ENCODE results near the gene ACOX1.

ACOX1 gene

GRCh38 chr17:75978938-75979704, at the start of gene ACOX1, which contains the start of gene TEN1:
Gene ACOX1, minus strand, starts transcription at chr17:75979166. Its CDS starts 93 bp downstream, at chr17:75979073.
Gene TEN1, plus strand, starts transcription at chr17:75979240. Its CDS starts 6,953 bp downstream, at chr17:75986193.
- peak within 1 kb of the TSS; percentile 86 for H3K4me3 ChIP-seq (ENCODE audit: low read depth, low read length)
- peak; percentile 87 for DNase-seq (ENCODE audit: low read depth)

- DNase-seq (ENCODE audit: low read depth) = no peak
- no peak within 1 kb of the TSS for H3K4me3 ChIP-seq (ENCODE audit: low read depth, low read length)
These were observed 48.3 kb upstream of the ACOX1 start, which contains the start of gene EVPL for GRCh38 chr17:76027159-76027839. Gene EVPL, minus strand, starts transcription at chr17:76027306. Its CDS starts 108 bp downstream, at chr17:76027198.

GRCh38 chr17:76026714-76027158, 47.8 kb upstream of the ACOX1 start:
- no peak for DNase-seq (ENCODE audit: low read depth)
- H3K4me3 ChIP-seq (ENCODE audit: low read depth, low read length) = no peak overlapping the region

GRCh38 chr17:76025294-76025693, 46.3 kb upstream of the ACOX1 start:
- no peak overlapping the region for H3K4me3 ChIP-seq (ENCODE audit: low read depth, low read length)
- no peak for DNase-seq (ENCODE audit: low read depth)

- DNase-seq (ENCODE audit: low read depth) = no peak
- no peak overlapping the region for H3K4me3 ChIP-seq (ENCODE audit: low read depth, low read length)
These were observed 45.4 kb upstream of the ACOX1 start for GRCh38 chr17:76024353-76024752.

- no peak overlapping the region for H3K4me3 ChIP-seq (ENCODE audit: low read depth, low read length)
- no peak for DNase-seq (ENCODE audit: low read depth)
These were observed 44.9 kb upstream of the ACOX1 start for GRCh38 chr17:76023900-76024237.

GRCh38 chr17:76022973-76023899, 44.3 kb upstream of the ACOX1 start:
- H3K4me3 ChIP-seq (ENCODE audit: low read depth, low read length) = no peak overlapping the region
- no peak for DNase-seq (ENCODE audit: low read depth)

- DNase-seq (ENCODE audit: low read depth) = no peak
- no peak overlapping the region for H3K4me3 ChIP-seq (ENCODE audit: low read depth, low read length)
These were observed 43.3 kb upstream of the ACOX1 start for GRCh38 chr17:76022285-76022684.

GRCh38 chr17:76019833-76020467, 41.0 kb upstream of the ACOX1 start:
- no peak for DNase-seq (ENCODE audit: low read depth)
- H3K4me3 ChIP-seq (ENCODE audit: low read depth, low read length) = no peak overlapping the region

- no peak overlapping the region for H3K4me3 ChIP-seq (ENCODE audit: low read depth, low read length)
- DNase-seq (ENCODE audit: low read depth) = no peak
These were observed 39.8 kb upstream of the ACOX1 start for GRCh38 chr17:76018801-76019200.

GRCh38 chr17:76018340-76018680, 39.3 kb upstream of the ACOX1 start:
- DNase-seq (ENCODE audit: low read depth) = no peak
- no peak overlapping the region for H3K4me3 ChIP-seq (ENCODE audit: low read depth, low read length)

- no peak for DNase-seq (ENCODE audit: low read depth)
- H3K4me3 ChIP-seq (ENCODE audit: low read depth, low read length) = no peak overlapping the region
These were observed 38.7 kb upstream of the ACOX1 start for GRCh38 chr17:76017481-76018339.

- H3K4me3 ChIP-seq (ENCODE audit: low read depth, low read length) = no peak overlapping the region
- DNase-seq (ENCODE audit: low read depth) = no peak
These were observed 35.9 kb upstream of the ACOX1 start for GRCh38 chr17:76014925-76015261.

GRCh38 chr17:76014100-76014924, 35.3 kb upstream of the ACOX1 start:
- no peak for DNase-seq (ENCODE audit: low read depth)
- H3K4me3 ChIP-seq (ENCODE audit: low read depth, low read length) = no peak overlapping the region

- H3K4me3 ChIP-seq (ENCODE audit: low read depth, low read length) = no peak overlapping the region
- DNase-seq (ENCODE audit: low read depth) = no peak
These were observed 34.5 kb upstream of the ACOX1 start for GRCh38 chr17:76013377-76013932.

GRCh38 chr17:76011951-76012350, 33.0 kb upstream of the ACOX1 start:
- DNase-seq (ENCODE audit: low read depth) = no peak
- H3K4me3 ChIP-seq (ENCODE audit: low read depth, low read length) = no peak overlapping the region

- DNase-seq (ENCODE audit: low read depth) = no peak
- no peak overlapping the region for H3K4me3 ChIP-seq (ENCODE audit: low read depth, low read length)
These were observed 31.1 kb upstream of the ACOX1 start for GRCh38 chr17:76009969-76010661.
